Measurements from ENCODE around the gene ZPBP.

The ZPBP gene, protein sequence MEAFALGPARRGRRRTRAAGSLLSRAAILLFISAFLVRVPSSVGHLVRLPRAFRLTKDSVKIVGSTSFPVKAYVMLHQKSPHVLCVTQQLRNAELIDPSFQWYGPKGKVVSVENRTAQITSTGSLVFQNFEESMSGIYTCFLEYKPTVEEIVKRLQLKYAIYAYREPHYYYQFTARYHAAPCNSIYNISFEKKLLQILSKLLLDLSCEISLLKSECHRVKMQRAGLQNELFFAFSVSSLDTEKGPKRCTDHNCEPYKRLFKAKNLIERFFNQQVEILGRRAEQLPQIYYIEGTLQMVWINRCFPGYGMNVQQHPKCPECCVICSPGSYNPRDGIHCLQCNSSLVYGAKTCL

DNA sequence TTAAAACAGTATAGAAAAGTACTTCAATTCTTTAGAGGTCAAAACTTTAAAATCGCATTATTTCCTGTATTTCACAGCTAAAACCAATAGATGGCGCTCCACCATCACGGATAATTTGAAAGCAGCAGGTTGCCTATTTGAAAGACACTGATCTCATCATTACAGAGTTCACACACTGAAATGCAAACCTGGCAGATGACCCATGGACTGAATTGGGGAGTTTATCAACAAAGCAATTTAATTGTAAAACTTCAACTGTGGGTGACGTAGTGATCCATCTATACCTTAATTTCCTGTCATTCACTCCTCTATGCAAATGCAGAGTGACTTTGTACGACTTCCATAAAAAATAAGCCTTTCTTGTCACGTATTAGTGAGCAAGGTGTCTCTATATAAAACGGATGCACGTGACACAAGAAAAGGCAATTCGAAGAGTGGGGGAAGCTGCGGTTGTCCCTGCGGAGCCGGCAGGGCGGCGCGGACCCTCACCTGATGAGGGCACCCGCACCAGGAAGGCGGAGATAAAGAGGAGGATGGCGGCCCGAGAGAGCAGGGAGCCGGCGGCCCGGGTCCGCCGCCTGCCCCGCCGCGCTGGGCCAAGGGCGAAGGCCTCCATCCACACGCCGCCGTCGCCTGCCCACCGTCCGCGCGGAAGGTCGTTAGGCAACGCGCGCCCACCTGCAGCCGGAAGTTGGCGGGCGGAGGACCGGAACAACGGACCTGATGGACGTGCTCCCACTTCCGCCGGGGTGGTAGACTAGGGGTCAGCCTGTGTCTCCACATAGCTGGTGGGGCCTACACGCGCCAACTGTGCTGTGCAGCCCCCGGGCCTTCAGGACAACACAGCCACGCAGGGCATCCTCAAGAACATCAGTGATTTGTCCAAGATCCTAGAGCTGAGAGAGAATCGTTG lies at the start of gene ZPBP:
ZPBP (minus strand) TSS at position 668 of the 913 bp plus-strand sequence; CDS start at position 616, 52 bp downstream.
- ATAC-seq = peak; percentile 68 to 74

DNA sequence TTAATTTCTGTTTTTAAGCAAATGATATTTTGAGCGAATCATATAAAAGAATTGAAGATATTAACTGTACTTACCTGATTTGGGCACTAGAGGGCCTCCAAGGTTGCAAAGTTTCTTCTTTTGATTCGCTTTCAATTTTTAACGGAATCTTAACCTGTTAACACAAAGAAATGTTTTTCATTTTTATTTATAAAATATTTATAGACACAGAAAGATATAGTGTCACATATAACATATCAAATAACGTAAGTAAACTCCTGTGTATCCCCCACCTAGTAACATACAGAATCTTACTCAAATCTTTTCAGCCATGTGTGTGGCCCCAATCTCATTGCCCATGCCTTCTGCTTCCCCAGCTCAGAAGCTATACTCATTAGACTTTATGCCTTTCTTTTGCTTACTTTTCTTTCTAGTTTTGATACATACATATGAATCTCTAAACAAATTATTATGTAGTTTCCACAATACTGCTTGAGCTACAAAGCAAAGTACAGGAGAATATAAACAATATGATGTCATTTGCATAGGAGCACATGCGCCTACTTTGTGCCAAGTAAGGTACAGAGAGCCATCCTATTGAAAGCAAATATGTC lies 49.5 kb upstream of the ZPBP start:
- ATAC-seq = peak; percentile 41 to 59

DNA sequence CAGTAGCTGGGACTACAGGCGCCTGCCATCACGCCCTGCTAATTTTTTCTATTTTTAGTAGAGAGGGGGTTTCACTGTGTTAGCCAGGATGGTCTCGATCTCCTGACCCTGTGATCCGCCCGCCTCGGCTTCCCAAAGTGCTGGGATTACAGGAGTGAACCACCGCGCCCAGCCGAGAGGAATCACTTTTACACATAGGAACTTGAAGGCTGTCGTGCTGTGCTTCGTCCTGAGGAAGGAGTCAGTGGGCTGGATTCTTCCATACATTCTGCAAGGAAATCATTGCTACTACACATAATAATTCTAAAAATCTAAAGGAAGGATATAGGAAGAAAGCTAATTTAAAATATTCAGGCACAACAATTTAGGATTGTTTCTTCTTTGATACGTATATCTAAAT lies 48.8 kb upstream of the ZPBP start:
- no peak for ATAC-seq

DNA sequence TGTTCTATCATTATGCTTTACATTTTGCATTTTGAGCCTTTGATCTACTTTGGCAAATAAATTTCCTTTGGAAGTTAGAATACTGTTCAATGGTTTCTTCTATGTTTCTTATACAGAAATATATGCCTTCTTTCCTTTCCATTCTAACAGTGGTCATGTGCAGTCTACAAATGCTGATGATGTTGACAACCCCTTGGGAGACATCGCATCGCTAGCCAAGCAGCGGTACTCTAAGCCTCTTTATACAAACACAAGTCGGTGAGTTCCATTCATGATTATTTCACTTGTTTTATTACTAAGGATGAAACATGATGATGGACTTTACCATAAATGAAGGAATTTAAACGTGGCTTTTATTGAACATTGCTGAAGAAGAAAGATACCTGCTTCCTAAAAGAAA lies 48.1 kb upstream of the ZPBP start:
- no peak for ATAC-seq

DNA sequence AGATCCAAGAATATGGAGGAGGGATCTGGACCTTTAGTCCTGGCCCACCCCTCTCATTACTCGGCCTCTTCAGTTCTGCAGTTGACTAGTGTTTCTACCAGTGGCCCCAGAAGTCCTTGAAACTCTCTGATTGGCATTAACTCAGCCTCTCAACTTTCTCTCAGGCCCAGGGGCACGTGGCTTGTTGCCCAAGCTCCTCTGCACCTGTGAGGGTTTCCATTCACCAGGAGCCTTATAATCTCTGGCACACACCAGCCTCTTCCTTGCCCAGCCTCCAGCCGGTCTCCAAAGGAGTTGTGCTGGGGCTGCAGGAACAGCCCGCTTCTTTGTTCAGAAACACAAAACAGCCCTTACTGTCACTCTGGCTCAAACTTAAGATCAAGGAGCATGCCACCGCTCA lies 47.6 kb upstream of the ZPBP start:
- no peak for ATAC-seq

DNA sequence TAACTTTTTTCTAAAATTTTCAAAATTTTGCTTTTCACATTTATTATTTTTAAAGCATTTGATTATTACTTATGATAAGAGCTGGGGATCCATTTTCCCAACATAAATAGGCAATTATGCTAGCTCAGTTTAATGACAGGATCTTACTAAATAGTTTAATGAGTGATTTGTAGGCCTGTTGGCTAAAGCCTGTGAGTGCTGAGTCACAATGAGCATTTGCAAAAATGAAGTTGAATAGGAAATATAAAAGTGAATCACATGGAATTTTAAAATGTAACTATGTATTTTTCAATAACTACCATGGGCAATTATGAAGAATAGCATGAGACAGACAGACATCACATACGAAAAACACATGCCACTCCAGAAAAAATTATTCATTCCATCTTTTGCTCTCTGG lies 45.1 kb upstream of the ZPBP start:
- ATAC-seq = no peak

DNA sequence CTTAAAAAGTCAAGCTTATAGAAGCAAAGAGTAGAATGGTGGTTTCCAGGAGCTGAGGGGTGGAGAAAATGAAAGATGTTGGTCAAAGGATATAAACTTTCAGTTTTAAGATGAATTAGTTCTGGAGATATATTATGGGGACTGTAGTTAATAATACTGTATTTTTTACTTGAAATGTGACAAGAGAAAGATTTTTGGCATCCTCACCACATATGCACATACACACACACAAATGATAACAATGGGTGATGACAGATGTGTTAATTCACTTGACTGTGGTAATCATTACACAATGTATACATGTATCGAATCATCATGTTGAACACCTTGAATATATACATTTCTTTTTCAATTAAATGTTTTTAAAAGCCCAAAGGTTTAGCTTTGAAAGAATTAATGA lies 32.7 kb upstream of the ZPBP start:
- ATAC-seq = no peak

DNA sequence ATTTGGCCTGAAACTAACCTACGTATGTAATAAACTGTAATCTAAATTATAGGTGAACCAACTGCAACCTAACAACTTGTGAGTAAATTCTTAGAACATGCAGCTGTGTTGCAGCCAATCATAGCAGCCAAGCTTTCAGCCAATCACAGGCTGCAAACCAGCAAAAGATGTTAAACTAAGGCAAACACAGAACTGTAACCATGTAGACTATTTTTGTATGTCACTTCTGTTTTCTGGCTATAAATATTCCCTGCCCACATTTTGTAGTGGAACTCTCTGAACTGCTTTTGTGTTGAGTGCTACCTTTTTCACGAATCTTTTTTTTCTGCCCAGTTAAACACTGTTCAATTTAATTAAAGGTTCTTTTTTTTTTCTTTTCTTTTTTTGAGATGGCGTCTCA lies 28.2 kb upstream of the ZPBP start:
- no peak for ATAC-seq

DNA sequence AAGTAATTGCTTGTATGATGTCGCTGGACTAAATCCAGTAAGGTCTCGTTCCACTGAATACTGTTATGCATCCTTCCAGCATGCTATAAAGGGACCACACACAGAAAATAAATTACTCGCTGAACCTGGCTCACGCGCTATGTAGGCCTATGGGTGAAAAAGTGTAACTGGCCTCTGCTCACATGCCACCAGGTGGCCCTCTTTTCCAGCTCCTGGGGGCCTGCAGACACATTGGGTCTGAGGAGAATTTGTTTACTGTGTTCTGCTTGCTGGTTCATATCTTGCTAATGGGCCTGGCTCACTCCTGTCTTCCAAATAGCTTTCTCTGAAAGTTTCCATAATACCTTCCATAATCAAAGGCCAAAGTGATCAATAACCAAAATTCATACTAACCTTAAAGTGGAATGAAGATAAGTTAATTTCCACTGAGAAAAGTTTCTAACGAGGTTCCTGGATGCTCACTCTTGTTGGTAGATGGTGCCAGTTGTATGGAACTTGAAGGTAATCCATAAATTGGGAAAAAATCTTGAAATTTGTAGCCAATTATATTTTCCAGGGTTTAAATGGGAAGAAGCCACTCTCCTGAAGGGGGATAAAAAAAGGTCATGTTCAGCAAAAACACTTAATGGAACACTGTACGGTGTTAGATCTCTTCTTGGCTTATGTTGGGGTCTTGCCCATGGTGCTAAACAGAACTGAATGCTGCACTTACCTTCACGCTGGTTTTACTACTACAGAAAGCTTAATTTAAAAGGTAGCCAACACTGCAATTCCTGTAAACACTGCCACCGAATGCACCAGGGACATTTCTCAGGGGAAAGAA lies 27.0 kb upstream of the ZPBP start:
- peak in 1 of 2 donors; percentile 67 for ATAC-seq

DNA sequence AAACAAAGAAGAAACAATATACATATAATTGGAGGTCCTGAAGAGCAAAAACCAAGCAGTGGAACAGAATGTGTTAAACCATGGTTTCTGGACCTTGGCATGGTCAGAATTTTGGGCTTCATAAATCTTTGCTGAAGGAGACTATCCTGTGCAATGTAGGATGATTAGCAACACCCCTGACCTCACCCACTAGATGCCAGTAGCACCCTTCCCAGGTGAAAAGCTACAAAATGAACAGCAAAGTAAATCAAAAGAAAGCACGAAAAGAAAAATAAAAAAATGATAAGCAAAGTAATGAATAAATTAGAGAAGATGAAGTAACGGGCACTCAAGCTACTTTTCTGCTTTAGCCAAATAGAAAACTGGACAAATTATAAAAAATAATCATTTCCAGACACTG lies 19.2 kb upstream of the ZPBP start:
- no peak for ATAC-seq

DNA sequence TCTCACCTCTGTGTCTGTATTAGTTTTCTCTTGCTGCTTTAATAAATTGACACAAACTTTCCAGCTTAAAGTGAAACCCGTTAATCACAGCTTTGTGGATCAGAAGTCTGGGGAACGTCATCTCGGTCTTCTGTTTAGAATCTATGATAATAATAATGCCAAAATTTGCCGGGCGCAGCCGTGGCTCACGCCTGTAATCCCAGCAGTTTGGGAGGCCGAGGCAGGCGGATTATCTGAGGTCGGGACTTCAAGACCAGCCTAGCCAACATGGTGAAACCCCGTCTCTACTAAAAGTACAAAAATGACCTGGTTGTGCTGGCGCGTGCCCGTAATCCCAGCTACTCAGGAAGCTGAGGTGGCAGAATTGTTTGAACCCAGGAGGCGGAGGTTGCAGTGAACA lies 8.8 kb upstream of the ZPBP start:
- no peak for ATAC-seq

DNA sequence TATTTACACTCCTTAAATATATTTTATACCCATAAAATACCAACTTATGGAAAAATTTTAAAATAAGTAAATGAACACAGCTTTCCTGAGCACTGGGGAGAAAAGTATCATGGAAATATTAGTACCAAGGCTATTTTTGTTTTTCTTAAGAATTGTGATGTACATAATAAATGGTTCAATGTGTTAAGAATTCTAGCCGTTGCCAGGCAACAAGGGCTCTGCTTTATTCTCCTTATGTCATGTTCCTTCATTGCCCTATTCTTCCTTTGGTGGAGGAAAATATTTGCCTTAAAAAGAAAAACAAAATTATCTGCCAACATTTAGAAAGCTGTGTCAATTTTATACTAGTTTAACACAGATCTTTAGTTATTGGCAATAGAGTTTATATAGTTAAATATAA lies 2.6 kb upstream of the ZPBP start:
- no peak for ATAC-seq

DNA sequence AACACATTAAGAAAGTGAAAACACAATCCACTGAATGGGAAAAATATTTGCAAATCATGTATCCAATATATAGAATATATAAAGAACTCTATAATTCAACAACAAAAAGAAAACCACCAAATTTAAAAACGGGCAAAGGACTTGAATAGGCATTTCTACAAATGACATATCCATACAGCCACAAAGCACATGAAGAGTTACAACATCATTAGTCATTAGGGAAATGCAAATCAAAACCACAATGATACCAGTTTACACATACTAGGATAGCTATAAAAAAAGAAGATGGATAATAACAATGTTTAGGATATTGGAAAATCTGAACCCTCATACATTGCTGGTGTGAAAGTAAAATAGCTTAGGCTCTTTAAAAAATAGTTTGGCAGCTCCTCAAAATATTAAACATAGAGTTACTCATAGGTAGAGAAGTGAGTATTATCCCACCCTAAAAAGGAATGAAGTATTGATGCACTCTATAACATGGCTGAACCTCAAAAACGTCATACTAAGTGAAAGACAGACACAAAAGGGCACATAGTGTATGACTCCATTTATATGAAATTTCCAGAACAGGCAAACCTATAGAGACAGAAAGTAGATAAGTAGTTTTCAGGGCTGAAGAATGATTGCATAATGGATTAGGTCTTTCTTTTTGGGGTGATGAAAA lies 4.5 kb downstream of the ZPBP start:
- ATAC-seq = peak in 1 of 2 donors; percentile 17

DNA sequence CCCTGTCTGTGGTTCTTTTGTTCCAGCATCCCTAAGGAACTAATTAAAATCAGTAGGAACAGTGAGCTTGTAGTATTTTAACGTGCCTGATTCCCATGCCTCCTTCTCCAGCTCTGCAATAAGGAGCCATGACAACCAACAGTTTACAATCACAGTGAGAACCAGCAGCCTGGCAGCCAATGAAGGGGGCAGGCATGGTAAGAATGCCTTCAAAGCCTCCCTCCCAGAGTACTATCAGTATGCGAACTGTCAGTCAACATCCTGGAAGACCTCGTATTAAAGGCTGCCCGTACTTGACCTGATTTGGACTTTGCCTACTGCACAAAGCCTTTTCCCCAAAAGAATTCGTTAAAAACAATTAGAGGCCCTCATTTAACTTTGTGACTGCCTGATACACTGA lies 7.7 kb downstream of the ZPBP start:
- ATAC-seq = no peak

DNA sequence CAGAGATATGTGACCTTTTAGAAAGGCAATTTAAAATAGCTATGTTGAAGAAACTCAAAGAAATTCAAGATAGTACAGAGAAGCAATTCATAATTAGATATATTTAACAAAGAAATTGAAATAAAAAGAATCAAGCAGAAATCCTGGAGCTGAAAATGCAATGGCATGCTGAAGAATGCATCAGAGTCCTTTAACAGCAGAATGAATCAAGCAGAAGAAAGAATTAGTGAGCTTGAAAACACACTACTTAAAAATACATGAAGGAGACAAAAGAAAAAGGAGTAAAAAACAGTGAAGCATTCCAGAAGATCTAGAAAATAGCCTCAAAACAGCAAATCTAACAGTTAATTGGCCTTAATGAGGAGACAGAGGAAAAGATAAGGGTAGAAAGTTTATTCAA lies 20.0 kb downstream of the ZPBP start:
- ATAC-seq = no peak

DNA sequence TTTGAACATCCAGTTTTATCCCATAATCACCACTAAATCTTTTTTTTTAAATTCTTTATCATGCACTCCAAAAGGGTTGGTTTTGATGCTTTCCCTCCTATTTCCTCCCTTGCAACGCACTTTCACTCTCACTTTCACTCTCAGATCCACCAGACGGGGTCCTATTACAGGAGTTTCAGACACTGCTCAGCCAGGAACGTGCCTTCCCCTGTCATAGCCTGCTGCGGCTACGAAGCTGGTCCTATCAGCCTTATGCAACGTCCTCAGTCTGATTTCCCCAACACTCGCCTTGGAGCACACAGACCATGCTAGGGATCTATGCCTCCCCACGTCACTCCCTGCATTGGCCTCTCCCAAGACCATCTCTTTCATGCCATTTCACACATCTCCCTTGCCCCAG lies 23.4 kb downstream of the ZPBP start:
- peak; percentile 58 to 70 for ATAC-seq

DNA sequence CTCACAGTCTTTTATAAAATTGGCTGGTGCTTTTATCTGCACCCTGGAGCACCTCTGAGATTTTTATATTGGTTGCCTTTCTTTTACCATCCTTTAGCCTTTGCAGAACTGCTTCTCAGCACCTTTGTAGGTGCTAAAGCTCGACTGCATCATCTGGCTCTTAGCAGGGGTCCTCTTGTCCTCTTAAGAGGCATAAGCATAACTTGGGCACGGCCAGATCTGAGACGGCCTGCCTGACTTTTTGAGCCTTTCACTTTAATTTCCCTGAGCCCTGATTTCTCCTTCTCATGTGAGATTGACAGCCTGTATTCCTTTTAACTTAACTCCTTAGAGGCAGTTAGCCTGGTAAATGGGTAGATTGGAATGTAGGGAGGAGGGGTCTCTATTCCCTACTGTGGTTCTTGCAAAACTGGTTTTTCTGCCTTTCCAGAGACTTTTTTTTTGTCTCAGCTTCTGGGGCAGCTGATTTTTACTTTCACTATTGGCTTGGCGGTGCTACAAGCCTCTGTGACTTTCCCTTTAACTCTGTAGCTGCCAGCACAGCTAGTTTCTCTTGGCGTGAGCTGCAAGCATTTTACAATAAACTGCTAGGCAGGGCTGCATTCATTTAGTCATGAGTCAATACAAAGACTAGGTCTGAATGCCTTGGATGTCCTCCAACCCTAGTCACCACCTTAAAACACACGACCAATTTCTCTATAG lies 24.0 kb downstream of the ZPBP start:
- peak; percentile 67 to 72 for ATAC-seq

DNA sequence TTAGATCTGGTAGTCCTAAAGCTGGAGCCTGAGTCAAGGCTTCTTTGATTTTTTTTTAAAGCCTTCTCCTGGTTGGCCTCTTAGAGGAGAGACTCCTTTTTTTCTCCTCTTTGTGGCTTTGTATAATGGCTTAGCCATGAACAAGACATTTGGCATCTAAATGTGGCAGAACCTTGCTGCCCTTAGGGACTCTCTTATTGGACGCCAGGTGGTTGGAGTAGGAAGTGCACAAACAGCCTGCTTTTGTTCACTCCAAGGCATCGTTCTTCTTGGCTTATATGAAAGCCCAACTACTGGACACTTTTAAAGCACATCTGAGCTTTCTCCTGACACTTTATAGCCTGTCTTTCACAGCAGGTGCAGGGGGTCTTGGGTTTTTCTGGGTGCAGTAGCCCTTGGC lies 25.0 kb downstream of the ZPBP start:
- peak; percentile 42 to 46 for ATAC-seq

DNA sequence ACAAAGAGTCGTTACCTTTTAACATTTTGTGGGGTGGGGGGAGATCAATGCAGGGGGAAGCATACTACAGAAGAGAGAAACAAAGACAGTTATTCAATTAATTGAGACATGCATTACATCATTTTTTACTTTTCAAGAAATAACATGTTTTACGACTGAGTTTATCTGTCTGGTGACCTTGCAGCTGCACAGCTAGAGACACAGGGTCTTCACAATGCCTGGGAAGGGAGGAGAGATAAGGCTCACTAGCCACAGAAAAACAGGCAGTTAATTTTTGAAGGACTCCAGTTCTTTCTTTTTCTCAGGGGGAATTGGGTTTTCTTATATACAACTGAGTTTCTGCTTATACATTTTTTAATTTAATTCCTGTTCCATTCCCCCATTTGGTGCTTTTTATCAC lies 30.1 kb downstream of the ZPBP start:
- no peak for ATAC-seq

DNA sequence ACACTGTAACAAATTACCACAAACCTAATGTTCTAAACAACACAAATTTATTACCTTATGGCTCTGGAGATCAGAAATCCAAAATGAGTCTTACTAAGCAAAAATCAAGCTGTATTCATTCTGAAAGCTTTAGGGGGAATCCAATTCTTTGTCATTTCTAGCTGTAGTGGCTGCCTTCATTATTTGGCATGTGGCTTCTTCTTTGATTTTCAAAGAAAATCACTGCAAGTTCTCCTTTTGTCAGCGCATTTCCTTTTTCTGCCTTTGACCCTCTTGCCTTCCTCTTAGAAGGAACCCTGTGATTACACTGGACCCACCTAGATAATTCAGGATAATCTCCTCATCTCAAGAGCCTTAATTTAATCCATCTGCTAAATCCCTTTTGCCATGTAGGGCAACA lies 36.9 kb downstream of the ZPBP start:
- no peak for ATAC-seq

DNA sequence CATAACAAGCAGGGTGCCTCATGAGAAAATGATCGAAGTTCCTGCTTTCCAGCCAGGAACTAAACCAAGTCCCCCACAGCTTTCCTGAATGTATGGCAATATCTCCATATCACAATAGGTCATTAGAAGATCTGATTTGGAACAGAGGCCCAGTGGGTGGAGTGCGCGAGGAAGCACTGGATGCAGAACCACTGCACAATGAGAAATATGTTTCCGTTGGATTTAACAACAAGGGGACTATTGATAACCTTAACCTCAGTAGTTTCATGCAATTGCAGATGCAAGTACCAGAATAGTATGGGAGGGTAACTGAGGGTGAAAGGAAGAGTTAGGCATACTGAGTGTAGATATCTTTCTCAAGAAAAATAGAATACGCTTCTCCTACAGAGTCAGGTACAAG lies 45.3 kb downstream of the ZPBP start:
- no peak for ATAC-seq

All from activated CD4-positive, CD25-positive, alpha-beta regulatory T cell treated with anti-CD3 and anti-CD28 coated beads, Interleukin-2, amount 50 U/mL, for 24 hours (primary cell).